Heart left ventricle (tissue), 16 donors: ENCODE measurements around the gene COL4A5. TPM values are rescaled to one million over a fixed set of nuclear protein-coding genes. Genes with fewer than 3 reads are reported as not detected.

ENCODE experiments used
- ATAC-seq, 4 donors: fragments of 200-7000 bp; cut with Tn5 transposase; one replicate each; pipeline ENCODE4 v1.9.1; 2020 to 2022; ENCODE audit warnings: moderate library complexity in 4 of 4, mild to moderate bottlenecking in 3 of 4, moderate number of reproducible peaks in 1 of 4
- DNase-seq, 5 donors: peaks; one replicate each; pipeline ENCODE4 v3.0.0-alpha.2; 2020
- H3K27ac ChIP-seq, 12 donors: fragments of 200-600 bp; sonication (generic) in 4 of 12; one replicate each; pipeline versions ENCODE4 v1.5.0 to v1.8.0; 2016 to 2022; ENCODE audit warnings: mild to moderate bottlenecking in 2 of 12
- H3K27me3 ChIP-seq, 9 donors: fragments of 200-600 bp; sonication (generic) in 2 of 9; one replicate each; pipeline versions ENCODE4 v1.5.1 to v1.8.0; 2016 to 2022; ENCODE audit warnings: mild to moderate bottlenecking in 3 of 9
- H3K36me3 ChIP-seq, 9 donors: fragments of 200-600 bp; sonication (generic) in 2 of 9; one replicate each; pipeline versions ENCODE4 v1.5.0 to v1.8.0; 2018 to 2022; ENCODE audit warnings: mild to moderate bottlenecking in 2 of 9
- H3K4me1 ChIP-seq, 12 donors: fragments of 200-600 bp; sonication (generic) in 4 of 12; one replicate each; pipeline versions ENCODE4 v1.5.0 to v1.8.0; 2016 to 2022; ENCODE audit warnings: mild to moderate bottlenecking in 3 of 12
- H3K4me3 ChIP-seq, 12 donors: fragments of 200-600 bp; sonication (generic) in 4 of 12; one replicate each; pipeline versions ENCODE4 v1.5.0 to v1.8.0; 2017 to 2022; ENCODE audit warnings: mild to moderate bottlenecking in 9 of 12, moderate library complexity in 4 of 12
- H3K9me3 ChIP-seq, 12 donors: fragments of 200-600 bp; sonication (generic) in 4 of 12; one replicate each; pipeline versions ENCODE4 v1.5.0 to v1.8.0; 2016 to 2022; ENCODE audit warnings: mild to moderate bottlenecking in 1 of 12
- CTCF ChIP-seq, 12 donors: fragments of 200-600 bp; sonication (generic) in 4 of 12; IDR thresholded peaks; one replicate each; pipeline versions ENCODE4 v1.5.0 to v1.8.0; 2018 to 2022; ENCODE audit warnings: antibody characterized with exemption in 12 of 12, mild to moderate bottlenecking in 5 of 12
- POLR2A ChIP-seq, 2 donors: fragments of 450-650 bp; IDR thresholded peaks; one replicate each; pipeline ENCODE4 v1.6.1; 2017; ENCODE audit warnings: antibody characterized with exemption in 2 of 2, mild to moderate bottlenecking in 2 of 2, moderate library complexity in 2 of 2
- WGBS, 4 donors: extraction: QIAGEN DNeasy Blood & Tissue Kit in 2 of 4; methylation state at CpG; one replicate each; pipeline versions ENCODE4 v1.1.5 to v1.1.7; 2013 to 2018; 5-methylcytosine and 5-hydroxymethylcytosine counted together
- intact Hi-C, 10 donors: fragments of 100-400 bp; cut with DNase I; formaldehyde crosslinking; loops; one replicate each; pipeline versions ENCODE4 v1.11.1 to v1.14.2; 2022
- polyA plus RNA-seq, 2 donors: library from polyadenylated mRNA; stranded (reverse); fragments of 200-250 nt; gene quantifications; one replicate each; pipeline ENCODE4 v1.2.3, GENCODE V29; 2013
- total RNA-seq, 9 donors: library from RNA; depleted of rRNA in 2 of 9; stranded (reverse); fragments of >200 nt in 2 of 9; fragmentation: NEBNext Ultra II Directional in 3 of 9; extraction: Animal tissue kit (Norgen Biotek cat#: 25700) in 3 of 9; gene quantifications; one replicate each; pipeline versions ENCODE4 v1.1.0 to v1.2.4, GENCODE V29; 2016 to 2023
- donor health status: ischemic (EF 13 %, LVEDD 7.1; RV severe dilation, severe dysfunction).
- donor health status: healthy with polysubstance abuse.
- donor health status: DM: no; HTN: yes; CAD: no.
- donor health status: DM: no; HTN: no; CAD: no.
- donor health status: ischemic (EF 25% LVEDD 6.9; RV normal size, moderate dysfunction).
- donor health status: ischemic (EF 25% LVEDD 5.7; RV mildly dilated, moderate dysfunction).
- donor health status: healthy.
- donor health status: DM: yes; HTN: yes; CAD: no.
- donor health status: ischemic (EF 35%, LVEDD 5.7; RV mildly dilated, moderate dysfunction).
- donor health status: nonischemic (EF 11% LVEDD 7.7; RV severe dilation, severe dysfunction).
- donor health status: DM: yes; HTN: yes; CAD: no.
- donor health status: PGD.
- donor health status: ischemic (EF 29% LVEDD 5.4; RV normal size, mild dysfunction).
- donor health status: nonischemic (EF 23%, LVEDD 6.1; RV moderate dilation, normal function).

Gene COL4A5
- total and polyA plus RNA-seq, 11 donors: 4.0 to 12.7 (median 7.7) TPM

- intact Hi-C loops: no loop called here
Observed at GRCh38 chrX:108642273-108642628, 202.6 kb downstream of the COL4A5 start.

GRCh38 chrX:108664701-108665100 lies 225.1 kb downstream of the COL4A5 start:
- Histone ChIP-seq H3K27ac (no peak overlapping the region), H3K9me3 (no peaks in the 10 kb centered on the region), H3K4me3 (no peak overlapping the region), H3K27me3 (no peaks in the 10 kb centered on the region), H3K36me3 (peaks cover 0 to 9% (median 0%) of the 10 kb centered on the region in 9 donors), H3K4me1 (no peaks in the 10 kb centered on the region)
- WGBS, 4 donors: 75 to 98% (median 87%) methylated on average over 3 of the region's 3 CpGs
- DNase-seq (no peak), ATAC-seq (no peak)
- TF ChIP-seq POLR2A (IDR thresholded peaks at IDR 0.05) (no peak), CTCF (IDR thresholded peaks at IDR 0.05) (no peak)
- intact Hi-C loops: no loop called here

More at GRCh38 chrX:108642273-108642628, 202.6 kb downstream of the COL4A5 start:
- no peaks in the 10 kb centered on the region for H3K27me3 ChIP-seq
- DNase-seq: no peak
- no peak overlapping the region for H3K4me3 ChIP-seq
- TF ChIP-seq POLR2A (IDR thresholded peaks at IDR 0.05) (no peak), CTCF (IDR thresholded peaks at IDR 0.05) (no peak)
- H3K4me1 ChIP-seq: no peaks in the 10 kb centered on the region
- WGBS, 4 donors: 46 to 89% (median 65%) methylated on average over 1 of the region's 1 CpG
- ATAC-seq: no peak
- H3K36me3 ChIP-seq: no peaks in the 10 kb centered on the region
- H3K27ac ChIP-seq: no peak overlapping the region
- peaks cover 0 to 17% (median 0%) of the 10 kb centered on the region in 12 donors for H3K9me3 ChIP-seq

- TF ChIP-seq POLR2A (IDR thresholded peaks at IDR 0.05) (no peak), CTCF (IDR thresholded peaks at IDR 0.05) (no peak)
- whole genome bisulfite sequencing, 4 donors: 88 to 100% (median 95%) methylated on average over 1 of the region's 1 CpG
- H3K36me3 ChIP-seq: peaks cover 0 to 9% (median 0%) of the 10 kb centered on the region in 9 donors
Observed at GRCh38 chrX:108666101-108666500, 226.5 kb downstream of the COL4A5 start.

GRCh38 chrX:108671526-108671925 lies 231.9 kb downstream of the COL4A5 start:
- TF ChIP-seq CTCF (IDR thresholded peaks at IDR 0.05) (no peak), POLR2A (IDR thresholded peaks at IDR 0.05) (no peak)
- H3K27me3 ChIP-seq: no peaks in the 10 kb centered on the region
- DNase-seq (no peak), ATAC-seq (no peak)
- no peaks in the 10 kb centered on the region for H3K9me3 ChIP-seq
- H3K4me1 ChIP-seq: no peaks in the 10 kb centered on the region
- H3K4me3 ChIP-seq: no peak overlapping the region
- H3K36me3 ChIP-seq: peaks cover 0 to 9% (median 0%) of the 10 kb centered on the region in 9 donors
- H3K27ac ChIP-seq: no peak overlapping the region
- 58 to 77% (median 70%) methylated on average over 2 of the region's 2 CpGs for WGBS, 4 donors
- intact Hi-C loops: no loop called here

More at GRCh38 chrX:108666101-108666500, 226.5 kb downstream of the COL4A5 start:
- Histone ChIP-seq H3K4me3 (no peak overlapping the region), H3K4me1 (no peaks in the 10 kb centered on the region), H3K27me3 (no peaks in the 10 kb centered on the region), H3K27ac (no peak overlapping the region), H3K9me3 (no peaks in the 10 kb centered on the region)
- no peak for DNase-seq
- ATAC-seq: no peak
- intact Hi-C loops: no loop called here
